A549 (cell line): ENCODE measurements around the gene HCFC2. TPM values are rescaled to one million over a fixed set of nuclear protein-coding genes. Genes with fewer than 3 reads are reported as not detected.

Source experiments
- ATAC-seq, 2 experiments: fragments of 200-7000 bp in 1 of 2; fragments of >200 bp in 1 of 2; cut with Nextera tagmentation in 1 of 2; cut with Tn5 transposase in 1 of 2; 3 replicates each; pipeline versions ENCODE4 v1.8.0 to v1.9.1; 2018 to 2020; ENCODE audit warnings: mild to moderate bottlenecking in 1 of 2, moderate library complexity in 1 of 2
- CTCF ChIA-PET: fragments of 300-600 bp; sonication (Branson Sonifier 250); formaldehyde crosslinking; extraction: SDS; loops from one replicate; lab custom pipeline; 2021; ENCODE audit warnings: antibody characterized with exemption, inconsistent platforms; lab: Yijun Ruan, JAX
- POLR2A ChIA-PET: fragments of 350-600 bp; formaldehyde crosslinking; extraction: SDS; loops from one replicate; lab custom pipeline; 2021; ENCODE audit warnings: antibody characterized with exemption, inconsistent platforms; lab: Yijun Ruan, JAX
- DNase-seq, 2 experiments: peaks; one replicate each; pipeline versions ENCODE4 v3.0.0 to v3.0.0-alpha.2; 2011 to 2016; ENCODE audit warnings: low read depth in 1 of 2, low spot score in 1 of 2
- FAIRE-seq: peaks from 2 replicates; lab custom pipeline; 2011; peaks lifted over from hg19 to GRCh38; lab: Jason Lieb, UNC
- H3K27ac ChIP-seq, 2 experiments: fragments of >200 bp; sonication (Bioruptor Twin); formaldehyde crosslinking; 3 replicates each; pipeline ENCODE4 v1.5.1; 2016 to 2017
- H3K4me1 ChIP-seq: fragments of >200 bp; sonication (Bioruptor Twin); formaldehyde crosslinking; 3 replicates; pipeline ENCODE4 v1.6.1; 2016
- H3K4me2 ChIP-seq: fragments of >200 bp; sonication (Bioruptor Twin); formaldehyde crosslinking; 3 replicates; pipeline ENCODE4 v1.6.1; 2016
- H3K4me3 ChIP-seq: fragments of >200 bp; sonication (Bioruptor Twin); formaldehyde crosslinking; 3 replicates; pipeline ENCODE4 v1.5.1; 2016
- H3K9me3 ChIP-seq: fragments of >200 bp; sonication (Bioruptor Twin); formaldehyde crosslinking; 3 replicates; pipeline ENCODE4 v1.6.1; 2016
- ATOH8 ChIP-seq: fragments of 250-450 bp; sonication (Bioruptor Pico); IDR thresholded peaks from 2 replicates; pipeline ENCODE4 v1.5.0; 2020; ENCODE audit warnings: low read depth, mild to moderate bottlenecking, moderate library complexity
- BCL3 ChIP-seq: fragments of >200 bp; sonication (Bioruptor Twin); formaldehyde crosslinking; IDR thresholded peaks from 3 replicates; pipeline ENCODE4 v1.6.1; 2016
- CBX8 ChIP-seq: fragments of 200-600 bp; sonication (generic); IDR thresholded peaks from 2 replicates; pipeline ENCODE4 v1.6.1; 2016
- CHD2 ChIP-seq: fragments of 150-350 bp; IDR thresholded peaks from 2 replicates; pipeline ENCODE4 v1.6.1; 2014; ENCODE audit warnings: low read length; ENCODE audit not compliant: partially characterized antibody
- E2F6 ChIP-seq: IDR thresholded peaks from 2 replicates; pipeline ENCODE4 v1.6.1; 2012; ENCODE audit warnings: low read depth, borderline replicate concordance
- EP300 ChIP-seq, 2 experiments: fragments of >200 bp; sonication (Bioruptor Twin); formaldehyde crosslinking; IDR thresholded peaks; 2 replicates in 1 of 2; 3 replicates in 1 of 2; pipeline ENCODE4 v1.6.1; 2016 to 2017
- ESRRA ChIP-seq: fragments of 150-350 bp; IDR thresholded peaks from 2 replicates; pipeline ENCODE4 v1.6.1; 2014; ENCODE audit warnings: mild to moderate bottlenecking, low read length, borderline replicate concordance
- FOSL2 ChIP-seq, 2 experiments: fragments of 450-650 bp in 1 of 2; fragments of >200 bp in 1 of 2; sonication (Bioruptor Twin) in 1 of 2; formaldehyde crosslinking; IDR thresholded peaks; 2 replicates each; pipeline versions ENCODE4 v1.5.0 to v1.6.1; 2016 to 2020; ENCODE audit warnings: mild to moderate bottlenecking in 1 of 2, moderate library complexity in 1 of 2
- HDAC2 ChIP-seq: fragments of 200-600 bp; sonication (generic); IDR thresholded peaks from 2 replicates; pipeline ENCODE4 v1.6.1; 2016
- HES2 ChIP-seq: fragments of >200 bp; sonication (Bioruptor Twin); formaldehyde crosslinking; IDR thresholded peaks from 2 replicates; pipeline ENCODE4 v1.6.1; 2016
- HMGXB4 ChIP-seq: fragments of 250-450 bp; sonication (Bioruptor Pico); IDR thresholded peaks from 2 replicates; pipeline ENCODE4 v1.5.0; 2021; ENCODE audit warnings: mild to moderate bottlenecking, moderate library complexity, borderline replicate concordance
- HOXB5 ChIP-seq: fragments of 250-450 bp; sonication (Bioruptor Pico); IDR thresholded peaks from 2 replicates; pipeline ENCODE4 v1.5.0; 2020; ENCODE audit warnings: mild to moderate bottlenecking, moderate library complexity
- JUNB ChIP-seq: fragments of >200 bp; sonication (Bioruptor Twin); formaldehyde crosslinking; IDR thresholded peaks from 2 replicates; pipeline ENCODE4 v1.6.1; 2016
- KDM5A ChIP-seq: fragments of 200-600 bp; sonication (generic); IDR thresholded peaks from 2 replicates; pipeline ENCODE4 v1.6.1; 2016; ENCODE audit warnings: antibody characterized with exemption, mild to moderate bottlenecking
- MAZ ChIP-seq: fragments of 150-350 bp; IDR thresholded peaks from 2 replicates; pipeline ENCODE4 v1.6.1; 2014; ENCODE audit warnings: antibody characterized with exemption, low read depth, low read length, borderline replicate concordance
- NPAS2 ChIP-seq: fragments of 250-450 bp; sonication (Bioruptor Pico); IDR thresholded peaks from 2 replicates; pipeline ENCODE4 v1.8.0; 2022; ENCODE audit warnings: mild to moderate bottlenecking, moderate library complexity, borderline replicate concordance
- POLR2A ChIP-seq: IDR thresholded peaks from 2 replicates; pipeline ENCODE4 v1.6.1; 2012; ENCODE audit warnings: mild to moderate bottlenecking, low read length
- RARB ChIP-seq: fragments of 250-450 bp; sonication (Bioruptor Pico); IDR thresholded peaks from 2 replicates; pipeline ENCODE4 v1.8.0; 2021; ENCODE audit warnings: mild to moderate bottlenecking, moderate library complexity
- REST ChIP-seq: fragments of 200-600 bp; sonication (generic); IDR thresholded peaks from 2 replicates; pipeline ENCODE4 v1.6.1; 2016; ENCODE audit warnings: antibody characterized with exemption, mild to moderate bottlenecking, moderate library complexity
- SMC3 ChIP-seq: fragments of >200 bp; sonication (Bioruptor Twin); formaldehyde crosslinking; IDR thresholded peaks from 3 replicates; pipeline ENCODE4 v1.6.1; 2018; ENCODE audit warnings: inconsistent platforms
- USF2 ChIP-seq: fragments of 450-650 bp; IDR thresholded peaks from 2 replicates; pipeline ENCODE4 v1.6.1; 2014; ENCODE audit warnings: antibody characterized with exemption
- WGBS: methylation state at CpG from one replicate; pipeline ENCODE4 v1.1.6; 2017; ENCODE audit errors: missing lambda C conversion rate; 5-methylcytosine and 5-hydroxymethylcytosine counted together
- polyA plus RNA-seq, 4 experiments: library from polyadenylated mRNA; depleted of rRNA in 3 of 4; stranded (reverse); fragments of >200 nt; fragmentation: RNase III in 1 of 4; extraction: RNeasy Plus Mini Kit Qiagen cat#74134 plus additional on column Dnase treatment in 1 of 4; gene quantifications; 2 replicates in 3 of 4; 3 replicates in 1 of 4; pipeline ENCODE4 v1.2.3, GENCODE V29; 2011 to 2017

HCFC2 gene
- polyA plus RNA-seq, 2 of the 4 experiments (the other 2 are of a cell fraction): 5.0 to 10.0 TPM

GRCh38 chr12:104121001-104121400 is 56.7 kb downstream of the HCFC2 start (continued):
- TF ChIP-seq HMGXB4 (no peak), EP300 (IDR thresholded peaks at IDR 0.05) (no peak), ATOH8 (CRISPR knock-in tag) (no peak), HES2 (no peak), ESRRA (no peak), JUNB (0 out of 2 replicates have a peak, but pooled peaks have one; percentile 30), FOSL2 (IDR thresholded peaks at IDR 0.05) (no peak), FOSL2 (CRISPR knock-in tag; IDR thresholded peaks at IDR 0.05) (peak; percentile 78), USF2 (no peak), CBX8 (no peak), BCL3 (no peak), RARB (CRISPR knock-in tag) (no peak), E2F6 (no peak), HDAC2 (no peak), MAZ (no peak), NPAS2 (no peak), HOXB5 (CRISPR knock-in tag) (no peak)

GRCh38 chr12:104122298-104122697 is 58.0 kb downstream of the HCFC2 start:
- Histone ChIP-seq H3K4me2 (peak overlapping the region; percentile 61; the same call in 2 of the 3 replicates), H3K4me1 (peaks cover 53% of the 10 kb centered on the region), H3K27ac (peak overlapping the region in 1 of 2 experiments; percentile 67; a peak in 3 of 6 replicates), H3K9me3 (no peaks in the 10 kb centered on the region), H3K4me3 (no peak overlapping the region)
- ATAC-seq (no peak), DNase-seq (no peak), FAIRE-seq (no peak)
- POLR2A ChIA-PET: no interaction called here
- TF ChIP-seq REST: no peak
- TF ChIP-seq SMC3: no peak
- TF ChIP-seq KDM5A: no peak
- TF ChIP-seq CHD2: no peak
- TF ChIP-seq POLR2A: 0 out of 2 replicates have a peak, but pooled peaks have one; percentile 17
- 87% methylated on average over 9 of the region's 9 CpGs for WGBS
- CTCF ChIA-PET: interaction anchor here (2.6 kb wide), 1 partner anchor 14 kb away, joined by 14 read pairs; no protein-coding TSS in a partner anchor
